Activated T-cell treated with anti-CD3 and anti-CD28 coated beads, Interleukin-2, amount 50 U/mL, for 4 hours (primary cell): Measurements from ENCODE around the gene TSPAN5. TPM values are rescaled to one million over a fixed set of nuclear protein-coding genes. Genes with fewer than 3 reads are reported as not detected.
A peak's percentile ranks its signal among the peaks of the same experiment; 100 is the strongest.

Experiments
- ATAC-seq, 2 donors: fragments of 200-7000 bp; cut with Tn5 transposase; one replicate each; pipeline ENCODE4 v1.10.0; 2021
- DNase-seq: peaks from one replicate; pipeline ENCODE4 v3.0.0-alpha.2; 2020
- H3K27me3 Mint-ChIP-seq: one replicate; pipeline ENCODE4 v1.8.0; 2021; ENCODE audit warnings: low read depth, mixed read lengths
- H3K36me3 Mint-ChIP-seq: one replicate; pipeline ENCODE4 v1.8.0; 2022; ENCODE audit warnings: mixed read lengths; ENCODE audit not compliant: insufficient read depth
- H3K4me1 Mint-ChIP-seq: one replicate; pipeline ENCODE4 v1.8.0; 2021; ENCODE audit warnings: low read depth, mixed read lengths
- H3K4me3 Mint-ChIP-seq: one replicate; pipeline ENCODE4 v1.8.0; 2021; ENCODE audit warnings: mild to moderate bottlenecking, moderate library complexity, mixed read lengths
- H3K9me3 Mint-ChIP-seq: one replicate; pipeline ENCODE4 v1.8.0; 2021; ENCODE audit warnings: mixed read lengths
- total RNA-seq, 3 donors: library from RNA; stranded (reverse); gene quantifications; one replicate each; pipeline ENCODE4 v1.2.1, GENCODE V29; 2021

TSPAN5 gene
- total RNA-seq, 3 donors from 2014 or later = 22.8 to 26.8 (median 23.8) TPM

DNA sequence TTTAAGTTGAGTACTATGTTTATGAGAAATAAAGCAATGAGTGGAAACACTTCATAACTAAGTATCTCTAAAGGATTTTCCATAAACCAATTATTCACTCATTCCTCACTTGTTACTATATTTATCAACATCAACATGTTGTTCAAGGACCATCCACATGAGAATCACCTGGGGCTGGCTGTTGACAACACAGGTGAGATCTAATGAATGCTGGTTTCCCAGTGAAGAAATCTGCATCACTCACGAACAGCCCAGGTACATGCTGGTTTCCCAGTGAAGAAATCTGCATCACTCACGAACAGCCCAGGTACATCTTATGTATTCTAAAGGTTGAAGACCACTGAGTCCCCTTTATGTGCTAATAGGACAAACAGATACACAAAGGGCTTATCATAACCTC, 32.5 kb downstream of the TSPAN5 start:
- ATAC-seq (no peak), DNase-seq (no peak)
- Mint-ChIP-seq H3K4me1 (peaks cover 57% of the 10 kb centered on the region), H3K27me3 (no peaks in the 10 kb centered on the region), H3K36me3 (peaks cover 1% of the 10 kb centered on the region), H3K4me3 (no peak overlapping the region), H3K9me3 (no peaks in the 10 kb centered on the region)

DNA sequence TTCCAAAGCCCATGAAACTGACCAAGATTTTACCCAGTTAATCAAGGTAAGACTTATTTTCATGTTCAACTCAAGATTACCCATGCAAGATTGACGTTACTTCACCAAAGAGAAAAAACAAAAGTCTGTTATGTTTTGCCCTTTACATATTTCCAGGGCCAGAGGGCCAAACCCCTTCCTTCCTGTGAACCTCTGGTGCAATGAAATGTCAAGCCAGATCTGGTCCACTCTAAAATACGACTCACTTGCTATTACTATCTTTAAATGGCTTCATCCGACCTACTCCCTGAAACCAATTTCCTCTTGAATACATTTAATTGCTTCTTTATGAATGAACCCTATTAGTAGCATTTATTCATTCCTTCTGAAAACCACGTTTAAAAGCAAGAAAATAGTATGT, 33.0 kb downstream of the TSPAN5 start:
- H3K4me1 Mint-ChIP-seq = peaks cover 61% of the 10 kb centered on the region
- H3K36me3 Mint-ChIP-seq = peaks cover 1% of the 10 kb centered on the region
- DNase-seq = no peak
- H3K27me3 Mint-ChIP-seq = no peaks in the 10 kb centered on the region
- no peak for ATAC-seq
- H3K9me3 Mint-ChIP-seq = no peaks in the 10 kb centered on the region
- no peak overlapping the region for H3K4me3 Mint-ChIP-seq

- H3K4me1 Mint-ChIP-seq = peaks cover 61% of the 10 kb centered on the region
- no peak for DNase-seq
- H3K9me3 Mint-ChIP-seq = no peaks in the 10 kb centered on the region
- no peak for ATAC-seq
- H3K4me3 Mint-ChIP-seq = no peak overlapping the region
- H3K27me3 Mint-ChIP-seq = no peaks in the 10 kb centered on the region
- H3K36me3 Mint-ChIP-seq = peaks cover 1% of the 10 kb centered on the region
These were observed 33.8 kb downstream of the TSPAN5 start for GRCh38 chr4:98624642-98625041.

DNA sequence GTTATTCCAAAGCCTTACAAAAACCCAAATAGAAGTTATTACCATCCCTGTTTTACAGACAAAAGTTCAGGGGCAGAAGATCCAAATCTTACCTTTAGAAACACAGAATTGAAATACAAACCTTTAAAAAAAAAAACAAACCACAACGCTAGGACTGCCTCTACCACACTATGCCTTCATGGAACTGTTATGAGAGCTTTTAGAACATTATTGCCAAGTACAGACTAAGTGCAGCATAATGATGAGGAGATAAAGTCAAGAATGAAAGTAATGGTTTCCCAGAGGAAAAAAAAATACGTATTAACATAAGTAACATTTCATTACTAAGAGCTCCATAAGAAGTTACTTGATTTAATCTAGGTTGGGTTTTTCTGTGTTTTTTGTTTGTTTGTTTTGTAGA, 34.3 kb downstream of the TSPAN5 start:
- no peak for DNase-seq
- no peak for ATAC-seq
- no peaks in the 10 kb centered on the region for H3K27me3 Mint-ChIP-seq
- peaks cover 1% of the 10 kb centered on the region for H3K36me3 Mint-ChIP-seq
- no peak overlapping the region for H3K4me3 Mint-ChIP-seq
- H3K4me1 Mint-ChIP-seq = peaks cover 57% of the 10 kb centered on the region
- H3K9me3 Mint-ChIP-seq = no peaks in the 10 kb centered on the region

- H3K4me1 Mint-ChIP-seq = peaks cover 59% of the 10 kb centered on the region
- ATAC-seq (no peak), DNase-seq (no peak)
- H3K9me3 Mint-ChIP-seq = no peaks in the 10 kb centered on the region
- no peaks in the 10 kb centered on the region for H3K27me3 Mint-ChIP-seq
- H3K36me3 Mint-ChIP-seq = peaks cover 1% of the 10 kb centered on the region
- no peak overlapping the region for H3K4me3 Mint-ChIP-seq
These were observed 35.1 kb downstream of the TSPAN5 start for GRCh38 chr4:98623126-98623802.

DNA sequence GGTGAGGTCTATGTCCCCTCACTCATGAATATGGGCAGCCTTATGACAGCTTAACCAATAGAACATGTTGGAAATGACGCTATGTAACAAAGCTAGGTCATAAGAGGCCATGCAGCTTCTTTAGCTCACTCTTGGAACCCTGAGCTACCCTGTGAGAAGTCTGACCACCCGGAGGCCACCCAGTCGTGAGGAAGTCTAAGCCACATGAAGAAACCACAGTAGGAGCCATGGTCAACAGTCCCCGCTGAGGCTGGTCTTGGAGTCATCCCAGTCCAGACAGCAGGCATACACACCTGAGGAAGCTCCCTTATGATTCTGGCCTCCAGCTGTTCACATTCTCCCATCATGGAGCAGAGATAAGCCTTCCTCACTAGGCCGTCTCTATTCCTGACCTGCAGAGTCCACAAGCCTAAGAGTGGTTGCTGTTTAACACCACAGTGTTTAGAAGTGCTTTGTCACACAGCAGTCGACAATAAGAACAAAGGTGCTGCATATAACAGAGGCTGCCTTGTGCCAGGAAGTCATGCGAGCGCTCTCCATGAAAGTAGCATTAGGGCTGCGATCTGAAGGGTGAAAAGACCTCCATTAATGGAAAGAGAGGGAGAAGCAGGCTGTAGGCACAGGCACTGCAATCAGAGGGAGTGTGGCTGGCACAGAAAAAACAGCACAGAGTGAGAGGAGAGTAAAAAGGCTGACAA, 38.2 kb downstream of the TSPAN5 start:
- no peaks in the 10 kb centered on the region for H3K9me3 Mint-ChIP-seq
- H3K4me1 Mint-ChIP-seq = peaks cover 45% of the 10 kb centered on the region
- no peak for DNase-seq
- peak in 1 of 2 donors; percentile 14 for ATAC-seq
- H3K4me3 Mint-ChIP-seq = no peak overlapping the region
- H3K27me3 Mint-ChIP-seq = no peaks in the 10 kb centered on the region
- H3K36me3 Mint-ChIP-seq = peaks cover under 1% of the 10 kb centered on the region

- ATAC-seq = no peak
- no peak for DNase-seq
- H3K27me3 Mint-ChIP-seq = no peaks in the 10 kb centered on the region
- H3K4me1 Mint-ChIP-seq = peaks cover 37% of the 10 kb centered on the region
- no peak overlapping the region for H3K4me3 Mint-ChIP-seq
- H3K9me3 Mint-ChIP-seq = no peaks in the 10 kb centered on the region
- H3K36me3 Mint-ChIP-seq = peaks cover 1% of the 10 kb centered on the region
These were observed 39.2 kb downstream of the TSPAN5 start for GRCh38 chr4:98619180-98619579.

- H3K27me3 Mint-ChIP-seq = no peaks in the 10 kb centered on the region
- peaks cover 37% of the 10 kb centered on the region for H3K4me1 Mint-ChIP-seq
- peaks cover 1% of the 10 kb centered on the region for H3K36me3 Mint-ChIP-seq
- H3K4me3 Mint-ChIP-seq = no peak overlapping the region
- ATAC-seq (no peak), DNase-seq (no peak)
- H3K9me3 Mint-ChIP-seq = no peaks in the 10 kb centered on the region
These were observed 39.7 kb downstream of the TSPAN5 start for GRCh38 chr4:98618680-98619079.

DNA sequence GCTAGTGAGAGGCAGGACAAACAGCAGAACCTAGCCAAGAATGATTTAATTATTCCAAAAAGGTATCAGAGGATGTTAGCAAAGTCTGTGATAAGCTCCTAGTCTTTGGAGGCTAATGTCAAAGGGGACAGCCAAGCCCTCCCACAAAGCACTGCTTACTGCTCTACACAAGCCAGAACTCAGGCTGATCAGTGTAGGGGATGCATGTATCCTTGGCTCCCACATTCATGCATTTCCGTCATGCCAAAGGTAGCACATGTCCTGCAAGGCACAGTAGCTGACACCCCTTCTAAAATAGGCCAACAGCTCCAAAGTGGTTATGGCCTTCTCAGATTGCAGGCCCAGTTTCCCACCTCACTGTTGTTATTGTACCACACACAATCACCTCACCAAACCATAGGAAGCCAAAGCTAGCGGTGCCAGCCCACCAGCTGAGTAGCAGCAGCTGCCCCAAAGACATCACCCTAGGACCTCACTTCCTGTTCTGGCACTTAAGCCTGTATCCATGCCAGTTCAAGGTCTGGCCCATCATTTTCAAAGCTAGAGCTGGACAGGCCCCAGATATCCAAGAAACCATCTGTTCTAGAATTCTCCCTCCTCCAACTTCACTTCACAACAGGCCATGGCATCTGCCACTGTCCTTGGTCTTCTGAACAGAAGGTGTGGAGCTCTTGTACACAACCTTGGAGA, 40.9 kb downstream of the TSPAN5 start:
- ATAC-seq = no peak
- Mint-ChIP-seq H3K9me3 (no peaks in the 10 kb centered on the region), H3K4me1 (peaks cover 41% of the 10 kb centered on the region), H3K36me3 (peaks cover 1% of the 10 kb centered on the region), H3K4me3 (no peak overlapping the region), H3K27me3 (no peaks in the 10 kb centered on the region)
- DNase-seq = no peak

GRCh38 chr4:98615991-98616390, 42.4 kb downstream of the TSPAN5 start:
- Mint-ChIP-seq H3K4me1 (peaks cover 51% of the 10 kb centered on the region), H3K36me3 (peaks cover 1% of the 10 kb centered on the region), H3K4me3 (no peak overlapping the region), H3K9me3 (no peaks in the 10 kb centered on the region), H3K27me3 (no peaks in the 10 kb centered on the region)
- no peak for ATAC-seq
- no peak for DNase-seq

- Mint-ChIP-seq H3K36me3 (peaks cover 1% of the 10 kb centered on the region), H3K9me3 (no peaks in the 10 kb centered on the region), H3K27me3 (no peaks in the 10 kb centered on the region), H3K4me3 (no peak overlapping the region), H3K4me1 (peaks cover 50% of the 10 kb centered on the region)
- no peak for DNase-seq
- no peak for ATAC-seq
These were observed 43.7 kb downstream of the TSPAN5 start for GRCh38 chr4:98614662-98615061.

DNA sequence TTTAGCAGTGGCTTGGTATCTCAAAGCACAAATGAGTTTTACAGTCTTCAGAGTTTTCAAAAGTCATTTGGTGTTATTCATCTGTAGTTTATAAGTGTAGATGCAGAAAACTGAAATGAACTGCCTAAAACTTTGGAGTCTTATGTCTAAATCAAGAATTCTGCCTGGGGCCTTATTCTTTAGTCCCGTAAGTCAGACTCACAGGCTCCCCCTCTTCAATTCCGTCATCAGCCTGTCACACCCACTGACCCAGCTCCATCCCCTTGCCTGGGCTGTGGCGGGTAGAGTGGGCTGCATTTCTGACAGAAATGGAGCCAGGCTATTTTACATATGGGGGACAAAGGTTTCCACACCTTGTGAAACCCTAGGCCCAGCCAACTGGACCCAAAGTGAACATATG, 44.3 kb downstream of the TSPAN5 start:
- Mint-ChIP-seq H3K4me1 (peaks cover 53% of the 10 kb centered on the region), H3K36me3 (peaks cover 1% of the 10 kb centered on the region), H3K27me3 (no peaks in the 10 kb centered on the region), H3K9me3 (no peaks in the 10 kb centered on the region), H3K4me3 (no peak overlapping the region)
- ATAC-seq = no peak
- DNase-seq = no peak

- no peak for ATAC-seq
- peaks cover 1% of the 10 kb centered on the region for H3K36me3 Mint-ChIP-seq
- H3K4me3 Mint-ChIP-seq = no peak overlapping the region
- no peak for DNase-seq
- peaks cover 54% of the 10 kb centered on the region for H3K4me1 Mint-ChIP-seq
- no peaks in the 10 kb centered on the region for H3K27me3 Mint-ChIP-seq
- no peaks in the 10 kb centered on the region for H3K9me3 Mint-ChIP-seq
These were observed 44.8 kb downstream of the TSPAN5 start for GRCh38 chr4:98613453-98614075.
